HEK293 (cell line): ENCODE measurements around the gene S100A3.

ENCODE experiments used
- BCL11B ChIP-seq: fragments of 450-650 bp; formaldehyde crosslinking; IDR thresholded peaks from 2 replicates; pipeline ENCODE4 v1.5.1; 2016; ENCODE audit warnings: low read depth, missing biosample characterization, missing genetic modification characterization
- CTCF ChIP-seq: fragments of 450-650 bp; formaldehyde crosslinking; IDR thresholded peaks from 2 replicates; pipeline ENCODE4 v1.5.1; 2016; ENCODE audit warnings: missing biosample characterization, missing genetic modification characterization
- KLF1 ChIP-seq: fragments of 450-650 bp; formaldehyde crosslinking; IDR thresholded peaks from 2 replicates; pipeline ENCODE4 v1.5.1; 2016; ENCODE audit warnings: missing biosample characterization, missing genetic modification characterization
- KLF10 ChIP-seq: fragments of 450-650 bp; IDR thresholded peaks from 2 replicates; pipeline ENCODE4 v1.5.1; 2018; ENCODE audit warnings: missing biosample characterization, mild to moderate bottlenecking, missing genetic modification characterization
- KLF17 ChIP-seq: fragments of 450-650 bp; formaldehyde crosslinking; IDR thresholded peaks from 2 replicates; pipeline ENCODE4 v1.5.1; 2016; ENCODE audit warnings: missing biosample characterization, missing genetic modification characterization
- KLF7 ChIP-seq: fragments of 450-650 bp; formaldehyde crosslinking; IDR thresholded peaks from 2 replicates; pipeline ENCODE4 v1.5.1; 2016; ENCODE audit warnings: missing biosample characterization, missing genetic modification characterization, borderline replicate concordance
- SP7 ChIP-seq: fragments of 450-650 bp; formaldehyde crosslinking; IDR thresholded peaks from 2 replicates; pipeline ENCODE4 v1.5.1; 2016; ENCODE audit warnings: missing biosample characterization, missing genetic modification characterization
- TRIM28 ChIP-seq: IDR thresholded peaks from 2 replicates; pipeline ENCODE4 v1.6.1; 2011; ENCODE audit warnings: low read length, control low read depth, borderline replicate concordance
- ZBTB1 ChIP-seq: fragments of 450-650 bp; formaldehyde crosslinking; IDR thresholded peaks from 2 replicates; pipeline ENCODE4 v1.5.1; 2016; ENCODE audit warnings: missing biosample characterization, missing genetic modification characterization
- ZBTB17 ChIP-seq: fragments of 450-650 bp; formaldehyde crosslinking; IDR thresholded peaks from 2 replicates; pipeline ENCODE4 v1.5.1; 2016; ENCODE audit warnings: missing biosample characterization, missing genetic modification characterization
- ZBTB20 ChIP-seq: fragments of 450-650 bp; formaldehyde crosslinking; IDR thresholded peaks from 2 replicates; pipeline ENCODE4 v1.5.1; 2016; ENCODE audit warnings: missing biosample characterization, missing genetic modification characterization
- ZBTB49 ChIP-seq: fragments of 450-650 bp; formaldehyde crosslinking; IDR thresholded peaks from 2 replicates; pipeline ENCODE4 v1.5.1; 2016; ENCODE audit warnings: missing biosample characterization, missing genetic modification characterization, low read depth
- ZEB2 ChIP-seq: fragments of 450-650 bp; formaldehyde crosslinking; IDR thresholded peaks from 2 replicates; pipeline ENCODE4 v1.5.1; 2016; ENCODE audit warnings: missing biosample characterization, missing genetic modification characterization
- ZNF133 ChIP-seq: fragments of 450-650 bp; formaldehyde crosslinking; IDR thresholded peaks from 2 replicates; pipeline ENCODE4 v1.5.1; 2016; ENCODE audit warnings: missing biosample characterization, missing genetic modification characterization
- ZNF169 ChIP-seq: fragments of 450-650 bp; formaldehyde crosslinking; IDR thresholded peaks from 2 replicates; pipeline ENCODE4 v1.5.1; 2016; ENCODE audit warnings: missing biosample characterization, missing genetic modification characterization
- ZNF174 ChIP-seq: fragments of 450-650 bp; formaldehyde crosslinking; IDR thresholded peaks from 2 replicates; pipeline ENCODE4 v1.5.0; 2017; ENCODE audit warnings: missing biosample characterization, mild to moderate bottlenecking, missing genetic modification characterization
- ZNF394 ChIP-seq: fragments of 450-650 bp; formaldehyde crosslinking; IDR thresholded peaks from 2 replicates; pipeline ENCODE4 v1.5.1; 2016; ENCODE audit warnings: missing biosample characterization, missing genetic modification characterization, mild to moderate bottlenecking, moderate library complexity, borderline replicate concordance
- ZNF404 ChIP-seq: fragments of 450-650 bp; formaldehyde crosslinking; IDR thresholded peaks from 2 replicates; pipeline ENCODE4 v1.5.1; 2017; ENCODE audit warnings: missing biosample characterization, missing genetic modification characterization
- ZNF529 ChIP-seq: fragments of 450-650 bp; formaldehyde crosslinking; IDR thresholded peaks from 2 replicates; pipeline ENCODE4 v1.5.1; 2017; ENCODE audit warnings: missing genetic modification characterization, missing biosample characterization; ENCODE audit not compliant: insufficient replicate concordance
- ZNF571 ChIP-seq: fragments of 450-650 bp; formaldehyde crosslinking; IDR thresholded peaks from 2 replicates; pipeline ENCODE4 v1.5.0; 2017; ENCODE audit warnings: missing biosample characterization, missing genetic modification characterization
- ZNF596 ChIP-seq: fragments of 450-650 bp; IDR thresholded peaks from 2 replicates; pipeline ENCODE4 v1.5.0; 2018; ENCODE audit warnings: missing biosample characterization, mild to moderate bottlenecking, missing genetic modification characterization, moderate library complexity
- ZNF623 ChIP-seq: fragments of 450-650 bp; formaldehyde crosslinking; IDR thresholded peaks from 2 replicates; pipeline ENCODE4 v1.5.1; 2016; ENCODE audit warnings: missing biosample characterization, missing genetic modification characterization
- ZNF785 ChIP-seq: fragments of 450-650 bp; formaldehyde crosslinking; IDR thresholded peaks from 2 replicates; pipeline ENCODE4 v1.5.1; 2016; ENCODE audit warnings: missing biosample characterization, missing genetic modification characterization
- ZNF792 ChIP-seq: fragments of 450-650 bp; formaldehyde crosslinking; IDR thresholded peaks from 2 replicates; pipeline ENCODE4 v1.5.1; 2016; ENCODE audit warnings: missing biosample characterization, missing genetic modification characterization
- ZXDB ChIP-seq: fragments of 450-650 bp; formaldehyde crosslinking; IDR thresholded peaks from 2 replicates; pipeline ENCODE4 v1.5.1; 2016; ENCODE audit warnings: missing biosample characterization, missing genetic modification characterization
- TF ChIP-seq, protein P1 (sequence below): fragments of 450-650 bp; formaldehyde crosslinking; IDR thresholded peaks from 2 replicates; pipeline ENCODE4 v1.5.1; 2016; ENCODE audit warnings: missing biosample characterization, missing genetic modification characterization
- TF ChIP-seq, protein P2 (sequence below): fragments of 450-650 bp; formaldehyde crosslinking; IDR thresholded peaks from 2 replicates; pipeline ENCODE4 v1.5.1; 2016; ENCODE audit warnings: missing biosample characterization, missing genetic modification characterization
- TF ChIP-seq, protein P3 (sequence below): fragments of 450-650 bp; formaldehyde crosslinking; IDR thresholded peaks from 2 replicates; pipeline ENCODE4 v1.5.1; 2016; ENCODE audit warnings: missing biosample characterization, missing genetic modification characterization

S100A3 gene

DNA sequence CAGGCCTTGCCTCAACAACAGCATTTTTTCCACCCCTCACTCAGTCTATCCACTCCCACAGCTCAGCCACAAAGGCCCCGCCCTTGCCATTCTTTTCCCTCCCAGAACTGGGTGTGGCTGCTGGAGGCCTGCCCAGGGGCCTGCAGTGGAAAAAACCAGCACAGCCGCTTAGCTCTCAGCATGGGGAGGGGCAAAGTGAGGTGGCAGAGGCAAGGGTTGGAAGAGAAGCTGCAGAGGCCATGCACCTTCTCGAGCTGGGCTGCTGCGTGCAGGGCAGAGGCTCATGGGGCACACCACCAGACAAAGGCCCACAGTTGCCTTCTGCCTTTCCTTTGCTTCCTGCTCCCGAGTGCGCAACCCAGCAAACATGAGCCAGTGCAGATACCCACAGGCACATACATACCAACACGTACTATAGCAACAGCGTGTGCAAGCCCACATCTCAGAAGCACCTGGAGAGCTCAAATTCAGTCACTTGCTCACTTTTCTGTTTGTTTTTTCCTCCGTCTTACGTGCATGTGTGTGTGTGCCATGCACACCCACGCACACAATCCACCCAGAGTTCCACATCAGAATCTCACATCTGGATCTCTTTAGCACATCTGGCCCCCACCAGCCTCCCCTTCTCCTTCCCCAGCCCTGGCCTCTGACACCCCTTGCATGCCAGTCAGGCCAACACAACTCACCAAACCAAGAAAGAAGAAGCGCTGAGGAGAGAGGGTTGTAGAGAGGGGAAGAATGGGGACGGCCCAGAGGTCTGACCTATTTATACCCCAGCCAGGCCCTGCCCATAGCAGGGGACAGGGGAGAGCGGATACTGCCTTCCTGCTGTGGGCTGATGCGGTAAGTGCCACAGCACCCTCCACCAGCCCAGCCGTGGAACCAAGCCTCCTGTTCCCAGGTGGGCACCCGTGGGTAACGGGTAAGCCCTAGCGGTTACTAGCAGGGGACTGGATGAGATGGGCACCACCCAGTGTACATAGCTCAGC is 3.7 kb downstream of the S100A3 start, which contains the start of gene S100A4 (continued):
- no peak for TF ChIP-seq ZNF174 (tag by site-specific recombination)
- TF ChIP-seq ZBTB20 (tag by site-specific recombination) = no peak; the same call in 1 of the 2 replicates
- TF ChIP-seq KLF1 (tag by site-specific recombination) = peak; percentile 94
- no peak for TF ChIP-seq ZNF169 (tag by site-specific recombination)
- peak; percentile 44; the same call in 1 of the 2 replicates for TF ChIP-seq KLF10 (tag by site-specific recombination)
- no peak for TF ChIP-seq ZNF571 (tag by site-specific recombination)
- TF ChIP-seq ZEB2 (tag by site-specific recombination) = peak; percentile 31; the same call in 1 of the 2 replicates
- TF ChIP-seq ZNF529 (tag by site-specific recombination) = no peak
- no peak for TF ChIP-seq ZNF785
- no peak for TF ChIP-seq ZNF596 (tag by site-specific recombination)
- TF ChIP-seq, protein P1, sequence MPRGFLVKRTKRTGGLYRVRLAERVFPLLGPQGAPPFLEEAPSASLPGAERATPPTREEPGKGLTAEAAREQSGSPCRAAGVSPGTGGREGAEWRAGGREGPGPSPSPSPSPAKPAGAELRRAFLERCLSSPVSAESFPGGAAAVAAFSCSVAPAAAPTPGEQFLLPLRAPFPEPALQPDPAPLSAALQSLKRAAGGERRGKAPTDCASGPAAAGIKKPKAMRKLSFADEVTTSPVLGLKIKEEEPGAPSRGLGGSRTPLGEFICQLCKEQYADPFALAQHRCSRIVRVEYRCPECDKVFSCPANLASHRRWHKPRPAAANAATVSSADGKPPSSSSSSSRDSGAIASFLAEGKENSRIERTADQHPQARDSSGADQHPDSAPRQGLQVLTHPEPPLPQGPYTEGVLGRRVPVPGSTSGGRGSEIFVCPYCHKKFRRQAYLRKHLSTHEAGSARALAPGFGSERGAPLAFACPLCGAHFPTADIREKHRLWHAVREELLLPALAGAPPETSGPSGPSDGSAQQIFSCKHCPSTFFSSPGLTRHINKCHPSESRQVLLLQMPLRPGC (tag by site-specific recombination) = no peak
- peak; percentile 98 for TF ChIP-seq KLF7 (tag by site-specific recombination)
- TF ChIP-seq TRIM28 = peak; percentile 67; the same call in 1 of the 2 replicates
- peak; percentile 62; the same call in 1 of the 2 replicates for TF ChIP-seq ZXDB (tag by site-specific recombination)
- TF ChIP-seq BCL11B (tag by site-specific recombination) = no peak
- TF ChIP-seq, protein P2, sequence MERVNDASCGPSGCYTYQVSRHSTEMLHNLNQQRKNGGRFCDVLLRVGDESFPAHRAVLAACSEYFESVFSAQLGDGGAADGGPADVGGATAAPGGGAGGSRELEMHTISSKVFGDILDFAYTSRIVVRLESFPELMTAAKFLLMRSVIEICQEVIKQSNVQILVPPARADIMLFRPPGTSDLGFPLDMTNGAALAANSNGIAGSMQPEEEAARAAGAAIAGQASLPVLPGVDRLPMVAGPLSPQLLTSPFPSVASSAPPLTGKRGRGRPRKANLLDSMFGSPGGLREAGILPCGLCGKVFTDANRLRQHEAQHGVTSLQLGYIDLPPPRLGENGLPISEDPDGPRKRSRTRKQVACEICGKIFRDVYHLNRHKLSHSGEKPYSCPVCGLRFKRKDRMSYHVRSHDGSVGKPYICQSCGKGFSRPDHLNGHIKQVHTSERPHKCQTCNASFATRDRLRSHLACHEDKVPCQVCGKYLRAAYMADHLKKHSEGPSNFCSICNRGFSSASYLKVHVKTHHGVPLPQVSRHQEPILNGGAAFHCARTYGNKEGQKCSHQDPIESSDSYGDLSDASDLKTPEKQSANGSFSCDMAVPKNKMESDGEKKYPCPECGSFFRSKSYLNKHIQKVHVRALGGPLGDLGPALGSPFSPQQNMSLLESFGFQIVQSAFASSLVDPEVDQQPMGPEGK (tag by site-specific recombination) = peak; percentile 68
- TF ChIP-seq ZNF133 = no peak
- TF ChIP-seq CTCF (tag by site-specific recombination) = no peak
- TF ChIP-seq ZBTB1 = no peak
- TF ChIP-seq, protein P3, sequence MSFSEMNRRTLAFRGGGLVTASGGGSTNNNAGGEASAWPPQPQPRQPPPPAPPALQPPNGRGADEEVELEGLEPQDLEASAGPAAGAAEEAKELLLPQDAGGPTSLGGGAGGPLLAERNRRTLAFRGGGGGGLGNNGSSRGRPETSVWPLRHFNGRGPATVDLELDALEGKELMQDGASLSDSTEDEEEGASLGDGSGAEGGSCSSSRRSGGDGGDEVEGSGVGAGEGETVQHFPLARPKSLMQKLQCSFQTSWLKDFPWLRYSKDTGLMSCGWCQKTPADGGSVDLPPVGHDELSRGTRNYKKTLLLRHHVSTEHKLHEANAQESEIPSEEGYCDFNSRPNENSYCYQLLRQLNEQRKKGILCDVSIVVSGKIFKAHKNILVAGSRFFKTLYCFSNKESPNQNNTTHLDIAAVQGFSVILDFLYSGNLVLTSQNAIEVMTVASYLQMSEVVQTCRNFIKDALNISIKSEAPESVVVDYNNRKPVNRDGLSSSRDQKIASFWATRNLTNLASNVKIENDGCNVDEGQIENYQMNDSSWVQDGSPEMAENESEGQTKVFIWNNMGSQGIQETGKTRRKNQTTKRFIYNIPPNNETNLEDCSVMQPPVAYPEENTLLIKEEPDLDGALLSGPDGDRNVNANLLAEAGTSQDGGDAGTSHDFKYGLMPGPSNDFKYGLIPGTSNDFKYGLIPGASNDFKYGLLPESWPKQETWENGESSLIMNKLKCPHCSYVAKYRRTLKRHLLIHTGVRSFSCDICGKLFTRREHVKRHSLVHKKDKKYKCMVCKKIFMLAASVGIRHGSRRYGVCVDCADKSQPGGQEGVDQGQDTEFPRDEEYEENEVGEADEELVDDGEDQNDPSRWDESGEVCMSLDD (tag by site-specific recombination) = no peak
- peak; percentile 38; the same call in 1 of the 2 replicates for TF ChIP-seq SP7 (tag by site-specific recombination)
- TF ChIP-seq ZNF792 (tag by site-specific recombination) = no peak
- peak; percentile 62 for TF ChIP-seq ZBTB17 (tag by site-specific recombination)
- TF ChIP-seq ZBTB49 (tag by site-specific recombination) = no peak
- TF ChIP-seq ZNF623 (tag by site-specific recombination) = no peak
- no peak for TF ChIP-seq ZNF404 (tag by site-specific recombination)
- TF ChIP-seq ZNF394 = peak; percentile 31; the same call in 1 of the 2 replicates
- peak; percentile 63; the same call in 1 of the 2 replicates for TF ChIP-seq KLF17 (tag by site-specific recombination)
